Fibroblast of skin of back (primary cell): ENCODE measurements around the gene STPG2. TPM values are rescaled to one million over a fixed set of nuclear protein-coding genes. Genes with fewer than 3 reads are reported as not detected.

Source experiments
- DNase-seq: peaks from one replicate; pipeline ENCODE4 v3.0.0-alpha.2; 2013
- polyA plus RNA-seq, 2 experiments: library from polyadenylated mRNA; unstranded; fragments of 120-200 nt; gene quantifications; one replicate each; pipeline ENCODE4 v1.2.1, GENCODE V29; 2013; ENCODE audit not compliant: insufficient read length in 2 of 2

STPG2 gene
- polyA plus RNA-seq (2013, experiment 1 of 2; ENCODE audit: insufficient read length): not detected
- not detected for polyA plus RNA-seq (2013, experiment 2 of 2; ENCODE audit: insufficient read length)

DNA sequence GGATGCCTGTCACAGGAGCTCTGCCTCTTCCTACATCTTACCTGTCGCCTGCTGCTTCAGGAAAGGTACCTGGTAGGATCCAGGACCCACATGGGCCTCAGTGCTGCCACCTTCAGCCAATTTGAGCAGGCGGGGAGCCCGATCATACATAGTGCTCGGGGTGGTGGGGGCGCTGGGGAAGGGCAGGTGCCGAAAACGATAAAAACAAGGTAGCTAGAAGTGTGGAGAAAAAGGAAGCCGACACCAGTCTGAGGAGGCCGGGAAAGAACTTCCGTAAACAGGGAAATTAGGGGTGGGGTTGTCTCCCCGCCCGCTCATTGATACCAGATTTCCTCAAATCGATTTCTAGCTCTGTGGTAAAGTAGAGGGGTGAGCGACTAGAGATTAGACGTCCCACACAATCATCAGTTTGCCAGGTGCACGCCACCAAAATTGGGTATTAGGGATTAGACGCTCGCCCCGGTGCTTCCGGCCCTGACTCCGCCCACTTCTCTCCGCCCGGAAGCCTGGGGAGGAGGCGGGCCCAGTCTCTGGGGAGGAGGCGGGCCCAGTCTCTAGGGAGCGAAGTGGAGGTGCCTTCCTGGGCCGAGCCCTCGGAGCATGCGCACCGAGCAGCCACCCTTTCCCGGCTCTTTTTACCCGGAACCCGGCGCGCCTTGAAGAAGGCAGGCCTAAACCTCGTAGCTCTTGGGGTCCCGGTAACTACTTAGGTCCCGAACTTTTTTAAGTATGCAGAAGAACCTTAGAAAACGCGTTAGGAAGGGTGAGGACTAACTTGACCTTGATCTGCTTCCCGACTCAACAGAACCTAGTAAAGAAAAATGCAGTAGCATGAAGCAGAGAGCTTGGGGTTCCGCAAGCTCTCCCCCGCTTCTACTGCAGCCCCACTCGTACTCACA is at the start of gene STPG2:
Gene STPG2, minus strand, starts transcription at position 476 of the 899 bp plus-strand sequence.
- DNase-seq: peak; percentile 88

DNA sequence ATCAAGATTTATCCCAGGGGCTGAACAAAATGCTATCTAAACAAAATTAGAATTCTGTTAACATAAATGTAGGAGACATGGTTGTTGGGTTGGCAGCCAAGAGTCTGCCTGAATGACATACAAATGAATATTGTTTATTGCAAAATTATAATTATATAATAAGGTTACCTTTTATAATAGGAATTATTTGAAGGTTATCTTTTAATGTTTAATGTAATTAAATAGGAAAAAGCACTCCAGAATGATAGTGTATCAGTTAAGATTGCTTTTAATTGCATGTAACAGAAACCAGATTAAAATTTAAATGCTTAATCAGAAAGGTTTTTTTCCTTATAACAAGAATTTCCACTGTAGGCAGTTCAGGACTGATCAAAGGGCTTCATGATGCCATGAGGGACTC is 42.0 kb upstream of the STPG2 start:
- DNase-seq: no peak

GRCh38 chr4:98181809-98182208 is 38.5 kb upstream of the STPG2 start:
- peak; percentile 1 for DNase-seq

- no peak for DNase-seq
These were observed 36.7 kb upstream of the STPG2 start for GRCh38 chr4:98179951-98180350.

DNA sequence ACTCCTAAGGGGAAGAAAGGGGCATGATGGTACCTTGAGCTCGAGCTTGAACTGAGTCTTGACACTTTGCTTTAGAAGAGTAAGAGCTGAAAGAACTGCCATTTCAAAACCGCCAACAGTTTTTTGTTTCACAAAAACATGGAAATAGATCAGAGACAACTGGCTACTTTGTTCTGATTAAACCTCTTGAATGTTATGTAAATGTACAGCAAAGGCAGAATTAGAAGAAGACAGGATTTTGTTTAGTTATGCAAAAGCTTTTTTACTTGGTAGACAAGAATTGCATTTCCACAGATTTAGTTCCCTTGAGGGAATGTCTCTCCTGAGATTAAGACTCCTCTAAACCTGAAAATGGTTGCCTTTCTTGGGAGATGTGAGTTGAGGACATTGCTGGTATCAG is 33.3 kb upstream of the STPG2 start:
- DNase-seq: no peak

GRCh38 chr4:98170035-98170434 is 26.8 kb upstream of the STPG2 start:
- no peak for DNase-seq

GRCh38 chr4:98166731-98167041 is 23.4 kb upstream of the STPG2 start:
- no peak for DNase-seq

GRCh38 chr4:98166025-98166730 is 22.9 kb upstream of the STPG2 start:
- DNase-seq: no peak

GRCh38 chr4:98162696-98163095 is 19.4 kb upstream of the STPG2 start:
- no peak for DNase-seq

DNA sequence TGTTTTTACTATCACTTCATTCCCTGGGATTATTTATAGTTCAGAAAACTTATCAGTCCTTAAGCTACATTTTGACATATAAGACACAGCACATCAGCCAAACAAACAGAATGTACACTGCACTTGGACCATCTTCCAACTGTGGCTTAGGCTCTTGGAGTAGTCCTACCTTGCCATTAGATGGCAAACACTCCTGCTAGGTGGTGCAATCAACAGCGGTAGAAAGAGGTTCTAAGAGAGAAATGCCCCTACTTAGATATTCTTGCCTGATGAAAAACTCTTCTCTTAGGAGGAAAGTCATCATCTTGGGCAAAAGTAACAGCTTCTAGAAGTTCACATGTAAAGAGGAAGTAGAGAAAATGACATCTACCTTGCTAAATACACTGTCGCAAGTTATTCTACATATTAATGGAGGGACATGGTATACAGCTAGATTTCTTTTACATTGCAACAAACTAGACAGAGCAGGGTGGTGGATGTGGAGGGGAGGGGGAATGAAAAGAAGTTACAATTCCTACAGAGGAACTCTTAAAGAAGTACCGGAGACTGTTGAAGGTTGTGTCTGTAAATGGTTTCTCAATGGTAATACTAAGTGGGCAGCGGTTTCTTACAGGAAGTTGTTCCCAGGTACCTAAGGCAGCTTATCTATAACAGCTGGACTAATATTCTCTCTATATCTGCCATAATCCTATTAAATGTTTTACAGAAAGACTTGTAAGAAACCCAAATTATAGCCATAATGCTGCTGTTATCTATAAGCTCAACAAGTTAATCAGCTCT is 8.1 kb upstream of the STPG2 start:
- no peak for DNase-seq

DNA sequence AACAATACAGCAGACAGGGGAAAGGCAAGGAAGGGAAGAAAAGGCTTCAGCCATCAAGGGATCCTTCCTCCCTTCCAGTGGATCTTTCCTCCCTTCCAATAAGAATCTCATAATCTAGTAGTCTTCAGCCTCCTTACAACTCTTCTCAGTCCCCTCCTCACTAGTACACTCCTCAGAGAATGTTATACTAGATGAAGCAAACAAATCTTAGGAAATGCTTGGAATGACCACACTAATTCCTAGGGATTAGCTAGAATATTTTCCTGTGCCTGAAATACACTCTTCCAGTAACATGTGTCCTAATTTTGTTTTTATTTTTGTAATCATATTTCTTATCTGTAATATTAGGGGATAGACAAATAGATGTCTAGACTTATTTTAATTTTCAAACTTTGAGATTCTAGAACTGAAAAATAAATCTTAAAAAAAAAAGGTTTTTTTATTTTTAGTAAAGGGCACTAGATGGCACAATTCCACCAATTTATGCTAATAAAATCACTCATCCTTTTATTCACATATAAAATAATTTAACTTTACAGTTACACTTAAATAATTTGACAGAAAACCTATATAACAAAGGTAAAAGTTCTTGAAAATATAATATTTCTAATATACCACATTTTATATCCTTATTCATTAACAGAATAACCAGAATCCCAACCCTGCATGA is 7.0 kb upstream of the STPG2 start:
- peak; percentile 8 for DNase-seq

DNA sequence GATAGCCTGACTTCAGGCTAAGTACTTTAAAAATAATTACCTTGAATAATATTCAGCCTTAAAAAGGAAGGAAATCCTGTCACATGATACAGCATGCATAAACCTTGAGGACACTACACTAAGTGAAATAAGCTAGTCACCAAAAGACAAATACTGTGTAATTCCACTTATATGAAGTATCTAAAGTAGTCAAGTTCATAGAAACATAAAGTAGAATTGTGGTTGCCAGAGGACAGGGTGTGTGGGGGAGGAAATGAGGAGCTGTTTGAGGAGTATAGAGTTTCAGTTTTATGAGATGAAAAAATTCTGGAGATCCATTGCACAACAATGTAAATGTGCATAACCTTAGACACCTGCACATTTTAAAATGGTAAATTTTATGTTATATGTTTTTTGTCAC is 5.6 kb upstream of the STPG2 start:
- peak; percentile 4 for DNase-seq

DNA sequence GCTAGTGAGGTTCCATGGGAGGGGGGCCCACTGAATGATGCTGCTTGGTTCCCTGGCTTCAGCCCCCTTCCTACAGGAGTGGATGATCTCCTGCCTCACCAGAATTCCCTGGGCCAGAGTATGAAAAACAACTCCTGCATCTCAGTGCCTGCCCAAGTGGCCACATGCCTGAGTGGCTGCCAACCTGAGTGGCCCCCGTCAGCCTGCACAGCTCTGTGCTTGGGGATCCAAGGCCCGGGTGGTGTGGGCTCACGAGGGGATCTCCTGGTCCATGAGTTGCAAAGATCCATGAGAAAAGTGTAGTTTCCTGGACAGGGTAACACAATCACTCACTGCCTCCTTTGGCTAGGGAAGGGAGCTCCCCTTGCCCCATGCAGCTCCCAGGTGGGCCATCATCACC is 17.1 kb downstream of the STPG2 start:
- DNase-seq: no peak

DNA sequence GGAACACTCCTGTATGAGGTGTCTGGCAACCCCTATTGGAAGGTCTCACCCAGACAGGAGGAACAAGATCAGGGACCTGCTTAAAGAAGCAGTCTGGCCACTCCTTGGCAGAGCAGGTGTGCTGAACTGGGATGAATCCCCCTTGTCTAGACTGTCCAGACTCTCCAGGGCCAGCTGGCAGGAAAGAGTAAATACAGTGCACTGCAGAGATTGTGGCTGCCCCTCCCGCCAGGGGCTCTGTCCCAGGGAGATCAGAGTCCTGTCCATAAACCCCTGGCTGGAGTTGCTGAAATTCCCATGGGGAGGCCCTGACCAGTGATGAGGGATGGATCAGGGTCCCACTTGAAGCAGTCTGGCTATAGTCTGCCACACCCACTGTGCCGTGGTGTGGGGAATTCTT is 17.7 kb downstream of the STPG2 start:
- no peak for DNase-seq

DNA sequence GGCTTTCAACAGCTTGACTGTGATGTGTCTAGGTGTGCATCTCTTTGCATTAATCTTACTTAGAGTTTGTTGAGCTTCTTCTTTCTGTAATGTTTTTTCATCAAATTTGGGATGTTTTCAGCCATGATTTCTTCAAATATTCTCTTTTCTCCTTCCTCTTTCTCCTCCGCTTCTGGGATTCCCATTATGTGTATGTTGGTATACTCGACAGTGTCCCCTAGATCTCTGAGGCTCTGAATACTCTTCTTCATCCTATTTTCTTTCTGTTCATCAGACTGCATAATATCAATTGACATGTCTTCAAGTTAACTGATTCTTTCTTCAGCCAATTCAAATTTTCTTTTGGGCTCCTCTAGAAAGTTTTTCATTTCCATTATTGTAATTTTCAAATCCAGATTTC is 25.9 kb downstream of the STPG2 start:
- DNase-seq: no peak

GRCh38 chr4:98113012-98113411 is 30.3 kb downstream of the STPG2 start:
- DNase-seq: peak; percentile 21

GRCh38 chr4:98110929-98111328 is 32.3 kb downstream of the STPG2 start:
- no peak for DNase-seq

GRCh38 chr4:98110214-98110613 is 33.1 kb downstream of the STPG2 start:
- DNase-seq: no peak

DNA sequence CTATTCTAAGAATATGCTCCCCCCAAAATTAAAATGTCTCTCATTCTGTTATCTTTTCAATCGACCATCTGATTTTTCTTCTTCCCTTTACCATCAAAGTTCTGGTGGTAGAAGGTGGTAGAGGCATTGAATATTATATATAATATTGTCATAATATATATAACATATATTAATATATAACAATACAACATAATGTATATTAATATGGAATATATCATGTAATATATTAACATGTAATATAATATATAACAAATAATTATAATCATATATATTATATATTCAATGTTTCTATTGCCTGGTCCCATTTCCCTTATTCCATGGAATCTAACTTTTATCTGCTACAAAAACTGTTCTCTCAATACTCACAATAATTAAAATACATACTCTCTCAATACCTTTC is 40.6 kb downstream of the STPG2 start:
- no peak for DNase-seq

- DNase-seq: no peak
These were observed 41.3 kb downstream of the STPG2 start for GRCh38 chr4:98101988-98102387.

GRCh38 chr4:98098764-98099163 is 44.5 kb downstream of the STPG2 start:
- DNase-seq: no peak

DNA sequence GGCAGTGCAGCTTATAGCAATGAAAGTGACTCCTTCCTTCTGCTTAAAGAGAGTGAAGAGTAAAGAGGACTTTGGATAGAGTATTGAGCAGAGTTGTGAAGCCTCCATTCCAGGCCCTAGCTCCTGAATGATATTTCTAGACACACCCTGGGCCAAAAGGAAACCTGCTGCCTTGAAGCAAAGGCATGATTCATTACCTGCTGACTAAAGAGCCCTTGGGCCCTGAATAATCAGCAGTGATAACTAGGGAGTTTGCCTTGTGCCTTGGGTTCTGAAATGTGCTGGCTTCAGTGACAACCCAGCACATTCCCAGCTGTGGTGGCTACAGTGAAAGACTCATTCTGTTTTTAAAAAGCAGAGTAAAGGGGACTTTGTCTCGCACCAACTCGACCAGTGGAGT is 49.2 kb downstream of the STPG2 start:
- no peak for DNase-seq

DNA sequence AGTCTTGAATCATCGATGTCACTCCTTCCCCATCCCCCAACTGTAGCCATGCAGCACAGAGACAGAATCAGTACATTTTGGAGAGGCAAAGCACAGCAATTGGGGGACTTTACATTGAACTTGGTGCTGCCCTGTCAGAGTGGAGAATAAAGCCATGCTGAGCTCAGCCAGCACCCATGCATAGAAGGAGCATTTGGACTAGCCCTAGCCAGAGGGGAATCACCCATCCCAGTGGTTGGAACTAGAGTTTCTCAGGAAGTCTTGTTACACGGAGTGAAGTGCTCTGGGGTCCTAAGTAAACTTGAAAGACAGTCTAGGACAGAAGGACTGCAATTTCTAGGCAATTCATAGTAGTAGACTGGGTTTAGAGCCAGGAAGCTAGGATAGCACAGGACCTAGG is 49.6 kb downstream of the STPG2 start:
- no peak for DNase-seq
